GM23338 (cell line): ENCODE results near the gene AVP. TPM values are rescaled to one million over a fixed set of nuclear protein-coding genes. Genes with fewer than 3 reads are reported as not detected.

Source experiments
- CREB1 ChIP-seq: fragments of 250-450 bp; sonication (Bioruptor Pico); IDR thresholded peaks from 2 replicates; pipeline ENCODE4 v1.5.0; 2020; ENCODE audit warnings: low read depth, mild to moderate bottlenecking, moderate library complexity
- ETS1 ChIP-seq: IDR thresholded peaks from 2 replicates; pipeline ENCODE4 v1.6.1; 2016; ENCODE audit warnings: antibody characterized with exemption
- EZH2 ChIP-seq: fragments of 200-600 bp; sonication (generic); IDR thresholded peaks from one replicate; pipeline ENCODE4 v1.8.0; 2017; ENCODE audit warnings: antibody characterized with exemption, mild to moderate bottlenecking, low read depth; ENCODE audit not compliant: unreplicated experiment
- EZH2phosphoT487 ChIP-seq: fragments of 200-600 bp; sonication (generic); IDR thresholded peaks from one replicate; pipeline ENCODE4 v1.8.1; 2018; ENCODE audit warnings: antibody characterized with exemption; ENCODE audit not compliant: unreplicated experiment
- POLR2AphosphoS5 ChIP-seq: IDR thresholded peaks from 2 replicates; pipeline ENCODE4 v1.6.1; 2016; ENCODE audit warnings: antibody characterized with exemption, low read depth
- REST ChIP-seq: IDR thresholded peaks from one replicate; pipeline ENCODE4 v1.6.1; 2018; ENCODE audit warnings: antibody characterized with exemption; ENCODE audit not compliant: unreplicated experiment
- STAT1 ChIP-seq: IDR thresholded peaks from one replicate; pipeline ENCODE4 v1.6.1; 2016; ENCODE audit warnings: antibody characterized with exemption; ENCODE audit not compliant: unreplicated experiment
- ZNF331 ChIP-seq: fragments of 250-450 bp; sonication (Bioruptor Pico); IDR thresholded peaks from 2 replicates; pipeline ENCODE4 v1.5.0; 2020; ENCODE audit warnings: low read depth, mild to moderate bottlenecking, moderate library complexity
- polyA plus RNA-seq: library from polyadenylated mRNA; unstranded; fragments of >200 nt; fragmentation: Nextera tagmentation; extraction: Ambion mirVana; gene quantifications from 2 replicates; pipeline ENCODE4 v1.2.1, GENCODE V29; 2016
- total RNA-seq: library from RNA; depleted of rRNA; stranded (reverse); fragments of >200 nt; shearing (Covaris generic); gene quantifications from 2 replicates; pipeline ENCODE4 v1.2.3, GENCODE V29; 2014
- TF ChIP-seq, protein P1 (sequence below): fragments of 250-450 bp; sonication (Bioruptor Pico); IDR thresholded peaks from 2 replicates; pipeline ENCODE4 v1.5.0; 2020; ENCODE audit warnings: mild to moderate bottlenecking, moderate library complexity

AVP gene
- total and polyA plus RNA-seq, 2 experiments from 2014 or later: 0.60 TPM; not detected in 1

DNA sequence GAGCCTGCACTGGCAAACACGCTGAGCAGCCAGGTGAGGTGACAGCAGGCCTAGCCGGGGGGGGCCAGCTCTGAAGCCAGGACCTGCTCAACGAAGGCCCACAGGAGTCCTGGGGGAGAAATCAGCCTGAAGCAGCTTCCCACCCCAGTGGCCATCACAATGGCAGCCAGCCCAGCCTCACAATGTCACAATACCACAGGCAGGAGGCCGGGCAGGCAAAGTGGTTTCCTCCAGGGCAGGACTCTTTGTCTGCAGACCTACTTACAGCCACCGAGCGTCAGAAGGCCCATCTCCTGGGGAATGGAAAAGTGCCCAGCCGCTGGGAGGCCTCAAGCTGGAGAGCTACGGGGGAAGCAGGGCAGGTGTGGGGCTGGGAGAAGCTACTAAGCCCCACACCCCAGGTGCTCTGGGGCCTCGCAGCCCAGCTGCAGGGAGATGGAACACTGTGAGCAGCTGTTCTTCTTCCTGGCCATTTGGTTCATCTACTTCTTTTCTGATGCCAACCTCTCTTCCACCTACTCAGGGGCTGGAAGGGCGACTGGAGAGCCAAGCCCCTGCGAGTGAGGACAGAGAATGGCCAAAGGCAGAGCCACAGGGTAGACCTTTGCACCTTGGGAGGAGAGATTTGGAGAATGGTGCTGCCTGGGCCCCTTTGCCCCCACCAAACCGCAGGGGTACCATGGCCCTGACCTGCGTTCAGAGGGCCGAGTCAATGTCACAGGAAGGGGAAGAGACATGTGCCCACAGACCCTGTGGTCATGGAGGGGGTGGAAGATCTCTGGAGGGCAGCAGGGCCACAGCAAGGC, 22.3 kb upstream of the AVP start (continued):
- TF ChIP-seq, protein P1, sequence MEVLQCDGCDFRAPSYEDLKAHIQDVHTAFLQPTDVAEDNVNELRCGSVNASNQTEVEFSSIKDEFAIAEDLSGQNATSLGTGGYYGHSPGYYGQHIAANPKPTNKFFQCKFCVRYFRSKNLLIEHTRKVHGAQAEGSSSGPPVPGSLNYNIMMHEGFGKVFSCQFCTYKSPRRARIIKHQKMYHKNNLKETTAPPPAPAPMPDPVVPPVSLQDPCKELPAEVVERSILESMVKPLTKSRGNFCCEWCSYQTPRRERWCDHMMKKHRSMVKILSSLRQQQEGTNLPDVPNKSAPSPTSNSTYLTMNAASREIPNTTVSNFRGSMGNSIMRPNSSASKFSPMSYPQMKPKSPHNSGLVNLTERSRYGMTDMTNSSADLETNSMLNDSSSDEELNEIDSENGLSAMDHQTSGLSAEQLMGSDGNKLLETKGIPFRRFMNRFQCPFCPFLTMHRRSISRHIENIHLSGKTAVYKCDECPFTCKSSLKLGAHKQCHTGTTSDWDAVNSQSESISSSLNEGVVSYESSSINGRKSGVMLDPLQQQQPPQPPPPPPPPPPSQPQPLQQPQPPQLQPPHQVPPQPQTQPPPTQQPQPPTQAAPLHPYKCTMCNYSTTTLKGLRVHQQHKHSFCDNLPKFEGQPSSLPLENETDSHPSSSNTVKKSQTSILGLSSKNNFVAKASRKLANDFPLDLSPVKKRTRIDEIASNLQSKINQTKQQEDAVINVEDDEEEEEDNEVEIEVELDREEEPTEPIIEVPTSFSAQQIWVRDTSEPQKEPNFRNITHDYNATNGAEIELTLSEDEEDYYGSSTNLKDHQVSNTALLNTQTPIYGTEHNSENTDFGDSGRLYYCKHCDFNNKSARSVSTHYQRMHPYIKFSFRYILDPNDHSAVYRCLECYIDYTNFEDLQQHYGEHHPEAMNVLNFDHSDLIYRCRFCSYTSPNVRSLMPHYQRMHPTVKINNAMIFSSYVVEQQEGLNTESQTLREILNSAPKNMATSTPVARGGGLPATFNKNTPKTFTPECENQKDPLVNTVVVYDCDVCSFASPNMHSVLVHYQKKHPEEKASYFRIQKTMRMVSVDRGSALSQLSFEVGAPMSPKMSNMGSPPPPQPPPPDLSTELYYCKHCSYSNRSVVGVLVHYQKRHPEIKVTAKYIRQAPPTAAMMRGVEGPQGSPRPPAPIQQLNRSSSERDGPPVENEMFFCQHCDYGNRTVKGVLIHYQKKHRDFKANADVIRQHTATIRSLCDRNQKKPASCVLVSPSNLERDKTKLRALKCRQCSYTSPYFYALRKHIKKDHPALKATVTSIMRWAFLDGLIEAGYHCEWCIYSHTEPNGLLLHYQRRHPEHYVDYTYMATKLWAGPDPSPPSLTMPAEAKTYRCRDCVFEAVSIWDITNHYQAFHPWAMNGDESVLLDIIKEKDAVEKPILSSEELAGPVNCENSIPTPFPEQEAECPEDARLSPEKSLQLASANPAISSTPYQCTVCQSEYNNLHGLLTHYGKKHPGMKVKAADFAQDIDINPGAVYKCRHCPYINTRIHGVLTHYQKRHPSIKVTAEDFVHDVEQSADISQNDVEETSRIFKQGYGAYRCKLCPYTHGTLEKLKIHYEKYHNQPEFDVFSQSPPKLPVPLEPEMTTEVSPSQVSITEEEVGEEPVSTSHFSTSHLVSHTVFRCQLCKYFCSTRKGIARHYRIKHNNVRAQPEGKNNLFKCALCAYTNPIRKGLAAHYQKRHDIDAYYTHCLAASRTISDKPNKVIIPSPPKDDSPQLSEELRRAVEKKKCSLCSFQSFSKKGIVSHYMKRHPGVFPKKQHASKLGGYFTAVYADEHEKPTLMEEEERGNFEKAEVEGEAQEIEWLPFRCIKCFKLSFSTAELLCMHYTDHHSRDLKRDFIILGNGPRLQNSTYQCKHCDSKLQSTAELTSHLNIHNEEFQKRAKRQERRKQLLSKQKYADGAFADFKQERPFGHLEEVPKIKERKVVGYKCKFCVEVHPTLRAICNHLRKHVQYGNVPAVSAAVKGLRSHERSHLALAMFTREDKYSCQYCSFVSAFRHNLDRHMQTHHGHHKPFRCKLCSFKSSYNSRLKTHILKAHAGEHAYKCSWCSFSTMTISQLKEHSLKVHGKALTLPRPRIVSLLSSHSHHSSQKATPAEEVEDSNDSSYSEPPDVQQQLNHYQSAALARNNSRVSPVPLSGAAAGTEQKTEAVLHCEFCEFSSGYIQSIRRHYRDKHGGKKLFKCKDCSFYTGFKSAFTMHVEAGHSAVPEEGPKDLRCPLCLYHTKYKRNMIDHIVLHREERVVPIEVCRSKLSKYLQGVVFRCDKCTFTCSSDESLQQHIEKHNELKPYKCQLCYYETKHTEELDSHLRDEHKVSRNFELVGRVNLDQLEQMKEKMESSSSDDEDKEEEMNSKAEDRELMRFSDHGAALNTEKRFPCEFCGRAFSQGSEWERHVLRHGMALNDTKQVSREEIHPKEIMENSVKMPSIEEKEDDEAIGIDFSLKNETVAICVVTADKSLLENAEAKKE (CRISPR knock-in tag): no peak
- TF ChIP-seq ETS1: no peak
- no peak for TF ChIP-seq POLR2AphosphoS5
- no peak for TF ChIP-seq REST
- TF ChIP-seq ZNF331 (CRISPR knock-in tag): no peak
- no peak for TF ChIP-seq EZH2phosphoT487
- no peak for TF ChIP-seq EZH2
- no peak for TF ChIP-seq STAT1
- no peak for TF ChIP-seq CREB1 (CRISPR knock-in tag)
